Adrenal gland (tissue), 5 donors: ENCODE results near the gene LPP.

Experiments used
- POLR2A ChIP-seq, 2 donors: fragments of 450-650 bp; IDR thresholded peaks; one replicate each; pipeline ENCODE4 v1.6.1; 2017; ENCODE audit warnings: antibody characterized with exemption in 2 of 2, mild to moderate bottlenecking in 2 of 2, moderate library complexity in 1 of 2
- TF ChIP-seq, protein P1 (sequence below), 6 experiments: fragments of 450-650 bp in 4 of 6; fragments of 200-600 bp in 2 of 6; sonication (generic) in 1 of 6; IDR thresholded peaks; 1 replicate in 5 of 6; 2 replicates in 1 of 6; pipeline versions ENCODE4 v1.5.1 to v1.8.0; 2016 to 2021; ENCODE audit warnings: antibody characterized with exemption in 6 of 6, mild to moderate bottlenecking in 2 of 6, moderate library complexity in 1 of 6
- donor health status: DM: no; HTN: no; CAD: no.

DNA sequence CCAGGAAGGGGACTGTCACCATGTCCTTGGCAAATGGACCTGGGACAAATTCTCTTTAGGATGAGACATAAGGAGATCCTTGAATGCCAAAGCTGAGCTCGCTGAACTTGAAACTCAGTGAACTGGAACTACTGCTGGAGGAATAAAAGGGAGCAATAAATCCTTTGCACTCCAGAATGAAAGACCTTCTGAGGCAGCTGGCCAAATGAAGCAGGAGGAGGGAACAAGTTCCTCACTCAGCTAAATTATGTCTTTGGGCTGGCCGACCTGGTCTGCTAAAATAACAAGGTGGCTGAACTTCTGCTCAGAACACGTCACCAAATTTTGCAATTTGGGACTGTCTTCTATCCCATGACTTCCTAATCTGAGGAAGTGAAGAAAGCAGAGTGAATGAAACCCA, 314.7 kb downstream of the LPP start:
- TF ChIP-seq, protein P1, sequence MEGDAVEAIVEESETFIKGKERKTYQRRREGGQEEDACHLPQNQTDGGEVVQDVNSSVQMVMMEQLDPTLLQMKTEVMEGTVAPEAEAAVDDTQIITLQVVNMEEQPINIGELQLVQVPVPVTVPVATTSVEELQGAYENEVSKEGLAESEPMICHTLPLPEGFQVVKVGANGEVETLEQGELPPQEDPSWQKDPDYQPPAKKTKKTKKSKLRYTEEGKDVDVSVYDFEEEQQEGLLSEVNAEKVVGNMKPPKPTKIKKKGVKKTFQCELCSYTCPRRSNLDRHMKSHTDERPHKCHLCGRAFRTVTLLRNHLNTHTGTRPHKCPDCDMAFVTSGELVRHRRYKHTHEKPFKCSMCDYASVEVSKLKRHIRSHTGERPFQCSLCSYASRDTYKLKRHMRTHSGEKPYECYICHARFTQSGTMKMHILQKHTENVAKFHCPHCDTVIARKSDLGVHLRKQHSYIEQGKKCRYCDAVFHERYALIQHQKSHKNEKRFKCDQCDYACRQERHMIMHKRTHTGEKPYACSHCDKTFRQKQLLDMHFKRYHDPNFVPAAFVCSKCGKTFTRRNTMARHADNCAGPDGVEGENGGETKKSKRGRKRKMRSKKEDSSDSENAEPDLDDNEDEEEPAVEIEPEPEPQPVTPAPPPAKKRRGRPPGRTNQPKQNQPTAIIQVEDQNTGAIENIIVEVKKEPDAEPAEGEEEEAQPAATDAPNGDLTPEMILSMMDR (IDR thresholded peaks at IDR 0.05): no peak
- TF ChIP-seq POLR2A (IDR thresholded peaks at IDR 0.05): no peak
